GM23338 (cell line): ENCODE results near the gene ZDHHC7.

Source experiments
- CREB1 ChIP-seq: fragments of 250-450 bp; sonication (Bioruptor Pico); IDR thresholded peaks from 2 replicates; pipeline ENCODE4 v1.5.0; 2020; ENCODE audit warnings: low read depth, mild to moderate bottlenecking, moderate library complexity
- EZH2 ChIP-seq: fragments of 200-600 bp; sonication (generic); IDR thresholded peaks from one replicate; pipeline ENCODE4 v1.8.0; 2017; ENCODE audit warnings: antibody characterized with exemption, mild to moderate bottlenecking, low read depth; ENCODE audit not compliant: unreplicated experiment
- EZH2phosphoT487 ChIP-seq: fragments of 200-600 bp; sonication (generic); IDR thresholded peaks from one replicate; pipeline ENCODE4 v1.8.1; 2018; ENCODE audit warnings: antibody characterized with exemption; ENCODE audit not compliant: unreplicated experiment
- JUNB ChIP-seq: IDR thresholded peaks from one replicate; pipeline ENCODE4 v1.6.1; 2016; ENCODE audit warnings: antibody characterized with exemption; ENCODE audit not compliant: unreplicated experiment
- NANOG ChIP-seq: IDR thresholded peaks from 2 replicates; pipeline ENCODE4 v1.6.1; 2016; ENCODE audit warnings: antibody characterized with exemption, borderline replicate concordance
- POLR2AphosphoS5 ChIP-seq: IDR thresholded peaks from 2 replicates; pipeline ENCODE4 v1.6.1; 2016; ENCODE audit warnings: antibody characterized with exemption, low read depth
- STAT1 ChIP-seq: IDR thresholded peaks from one replicate; pipeline ENCODE4 v1.6.1; 2016; ENCODE audit warnings: antibody characterized with exemption; ENCODE audit not compliant: unreplicated experiment
- TF ChIP-seq, protein P1 (sequence below), 2 experiments: fragments of 200-600 bp in 1 of 2; sonication (generic) in 1 of 2; conservative IDR thresholded peaks; 2 replicates each; pipeline versions ENCODE4 v1.5.1 to v1.6.1; 2016 to 2017; ENCODE audit warnings: antibody characterized with exemption in 2 of 2, low read depth in 2 of 2, mild to moderate bottlenecking in 2 of 2, moderate library complexity in 1 of 2
- TF ChIP-seq, protein P2 (sequence below): IDR thresholded peaks from one replicate; pipeline ENCODE4 v1.6.1; 2018; ENCODE audit warnings: antibody characterized with exemption; ENCODE audit not compliant: unreplicated experiment
- TF ChIP-seq, protein P3 (sequence below): IDR thresholded peaks from 2 replicates; pipeline ENCODE4 v1.6.1; 2016; ENCODE audit warnings: antibody characterized with exemption

DNA sequence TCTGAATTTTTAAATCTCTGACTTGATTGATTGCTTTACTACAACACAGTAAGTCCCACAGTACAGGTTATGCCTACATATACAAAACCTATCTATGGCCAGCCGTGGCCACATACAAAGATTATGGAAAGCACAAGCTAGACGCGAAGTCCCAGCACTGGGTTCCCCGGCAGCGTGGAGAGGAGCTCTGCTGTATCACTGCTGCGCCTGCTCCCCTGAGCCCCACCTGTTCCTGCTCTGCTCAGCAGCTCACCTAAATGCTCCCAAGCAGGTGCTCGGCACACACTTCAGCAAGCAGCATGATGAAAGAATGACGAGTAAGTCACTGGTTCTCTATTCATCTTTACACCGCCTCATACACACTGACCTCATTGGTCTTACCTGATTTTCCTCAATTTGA, 20.6 kb downstream of the ZDHHC7 start:
- TF ChIP-seq, protein P1, sequence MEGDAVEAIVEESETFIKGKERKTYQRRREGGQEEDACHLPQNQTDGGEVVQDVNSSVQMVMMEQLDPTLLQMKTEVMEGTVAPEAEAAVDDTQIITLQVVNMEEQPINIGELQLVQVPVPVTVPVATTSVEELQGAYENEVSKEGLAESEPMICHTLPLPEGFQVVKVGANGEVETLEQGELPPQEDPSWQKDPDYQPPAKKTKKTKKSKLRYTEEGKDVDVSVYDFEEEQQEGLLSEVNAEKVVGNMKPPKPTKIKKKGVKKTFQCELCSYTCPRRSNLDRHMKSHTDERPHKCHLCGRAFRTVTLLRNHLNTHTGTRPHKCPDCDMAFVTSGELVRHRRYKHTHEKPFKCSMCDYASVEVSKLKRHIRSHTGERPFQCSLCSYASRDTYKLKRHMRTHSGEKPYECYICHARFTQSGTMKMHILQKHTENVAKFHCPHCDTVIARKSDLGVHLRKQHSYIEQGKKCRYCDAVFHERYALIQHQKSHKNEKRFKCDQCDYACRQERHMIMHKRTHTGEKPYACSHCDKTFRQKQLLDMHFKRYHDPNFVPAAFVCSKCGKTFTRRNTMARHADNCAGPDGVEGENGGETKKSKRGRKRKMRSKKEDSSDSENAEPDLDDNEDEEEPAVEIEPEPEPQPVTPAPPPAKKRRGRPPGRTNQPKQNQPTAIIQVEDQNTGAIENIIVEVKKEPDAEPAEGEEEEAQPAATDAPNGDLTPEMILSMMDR (conservative IDR thresholded peaks at IDR 0.05; ENCODE audit: low read depth in 2 of 2): no peak
- TF ChIP-seq EZH2: no peak
- TF ChIP-seq JUNB: no peak
- TF ChIP-seq, protein P2, sequence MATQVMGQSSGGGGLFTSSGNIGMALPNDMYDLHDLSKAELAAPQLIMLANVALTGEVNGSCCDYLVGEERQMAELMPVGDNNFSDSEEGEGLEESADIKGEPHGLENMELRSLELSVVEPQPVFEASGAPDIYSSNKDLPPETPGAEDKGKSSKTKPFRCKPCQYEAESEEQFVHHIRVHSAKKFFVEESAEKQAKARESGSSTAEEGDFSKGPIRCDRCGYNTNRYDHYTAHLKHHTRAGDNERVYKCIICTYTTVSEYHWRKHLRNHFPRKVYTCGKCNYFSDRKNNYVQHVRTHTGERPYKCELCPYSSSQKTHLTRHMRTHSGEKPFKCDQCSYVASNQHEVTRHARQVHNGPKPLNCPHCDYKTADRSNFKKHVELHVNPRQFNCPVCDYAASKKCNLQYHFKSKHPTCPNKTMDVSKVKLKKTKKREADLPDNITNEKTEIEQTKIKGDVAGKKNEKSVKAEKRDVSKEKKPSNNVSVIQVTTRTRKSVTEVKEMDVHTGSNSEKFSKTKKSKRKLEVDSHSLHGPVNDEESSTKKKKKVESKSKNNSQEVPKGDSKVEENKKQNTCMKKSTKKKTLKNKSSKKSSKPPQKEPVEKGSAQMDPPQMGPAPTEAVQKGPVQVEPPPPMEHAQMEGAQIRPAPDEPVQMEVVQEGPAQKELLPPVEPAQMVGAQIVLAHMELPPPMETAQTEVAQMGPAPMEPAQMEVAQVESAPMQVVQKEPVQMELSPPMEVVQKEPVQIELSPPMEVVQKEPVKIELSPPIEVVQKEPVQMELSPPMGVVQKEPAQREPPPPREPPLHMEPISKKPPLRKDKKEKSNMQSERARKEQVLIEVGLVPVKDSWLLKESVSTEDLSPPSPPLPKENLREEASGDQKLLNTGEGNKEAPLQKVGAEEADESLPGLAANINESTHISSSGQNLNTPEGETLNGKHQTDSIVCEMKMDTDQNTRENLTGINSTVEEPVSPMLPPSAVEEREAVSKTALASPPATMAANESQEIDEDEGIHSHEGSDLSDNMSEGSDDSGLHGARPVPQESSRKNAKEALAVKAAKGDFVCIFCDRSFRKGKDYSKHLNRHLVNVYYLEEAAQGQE: no peak
- no peak for TF ChIP-seq EZH2phosphoT487
- no peak for TF ChIP-seq POLR2AphosphoS5
- no peak for TF ChIP-seq NANOG
- TF ChIP-seq, protein P3, sequence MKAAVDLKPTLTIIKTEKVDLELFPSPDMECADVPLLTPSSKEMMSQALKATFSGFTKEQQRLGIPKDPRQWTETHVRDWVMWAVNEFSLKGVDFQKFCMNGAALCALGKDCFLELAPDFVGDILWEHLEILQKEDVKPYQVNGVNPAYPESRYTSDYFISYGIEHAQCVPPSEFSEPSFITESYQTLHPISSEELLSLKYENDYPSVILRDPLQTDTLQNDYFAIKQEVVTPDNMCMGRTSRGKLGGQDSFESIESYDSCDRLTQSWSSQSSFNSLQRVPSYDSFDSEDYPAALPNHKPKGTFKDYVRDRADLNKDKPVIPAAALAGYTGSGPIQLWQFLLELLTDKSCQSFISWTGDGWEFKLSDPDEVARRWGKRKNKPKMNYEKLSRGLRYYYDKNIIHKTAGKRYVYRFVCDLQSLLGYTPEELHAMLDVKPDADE: no peak
- TF ChIP-seq CREB1 (CRISPR knock-in tag): no peak
- TF ChIP-seq STAT1: no peak
